ENCODE results near the gene ZSCAN5A. TPM values are rescaled to one million over a fixed set of nuclear protein-coding genes. Genes with fewer than 3 reads are reported as not detected.
"Not testable (repeated sequence)": the region's sequence is repeated elsewhere in the genome, so short reads cannot be mapped to it uniquely, and the experiment has no call there.

ZSCAN5A gene
- polyA plus RNA-seq, 4 donors = 5.4 to 10.4 (median 7.5) TPM

- FAIRE-seq (no peak), DNase-seq (no peak)
- Histone ChIP-seq H3K27me3 (ENCODE audit: control insufficient read depth in 3 of 3, insufficient read depth in 3 of 3, low read length in 3 of 3) (peaks cover 0 to 4% (median 4%) of the 10 kb centered on the region in 3 donors), H3K9me3 (ENCODE audit: control insufficient read depth in 2 of 2, insufficient read depth in 1 of 2, low read depth in 1 of 2, low read length in 1 of 2) (no peaks in the 10 kb centered on the region), H3K27ac (ENCODE audit: low read depth in 1 of 3, low read length in 2 of 3) (no peak overlapping the region), H3K4me3 (ENCODE audit: low read depth in 1 of 3, low read length in 3 of 3) (no peak overlapping the region), H3K4me1 (ENCODE audit: control insufficient read depth in 3 of 3, insufficient read depth in 2 of 3, low read depth in 1 of 3, low read length in 2 of 3) (no peaks in the 10 kb centered on the region), H3K36me3 (ENCODE audit: control insufficient read depth in 3 of 3, insufficient read depth in 2 of 3, low read depth in 1 of 3, low read length in 3 of 3) (no peaks in the 10 kb centered on the region)
- 70 to 78% (median 76%) methylated on average over 18 of the region's 18 CpGs for WGBS, 3 donors
These were observed 137.8 kb downstream of the ZSCAN5A start for GRCh38 chr19:56176881-56177280.

- not testable (repeated sequence) for H3K4me1 ChIP-seq (ENCODE audit: control insufficient read depth in 3 of 3, insufficient read depth in 2 of 3, low read depth in 1 of 3, low read length in 2 of 3); H3K4me3 ChIP-seq (ENCODE audit: low read depth in 1 of 3, low read length in 3 of 3); FAIRE-seq; DNase-seq; H3K36me3 ChIP-seq (ENCODE audit: control insufficient read depth in 3 of 3, insufficient read depth in 2 of 3, low read depth in 1 of 3, low read length in 3 of 3); H3K27me3 ChIP-seq (ENCODE audit: control insufficient read depth in 3 of 3, insufficient read depth in 3 of 3, low read length in 3 of 3); H3K27ac ChIP-seq (ENCODE audit: low read depth in 1 of 3, low read length in 2 of 3); H3K9me3 ChIP-seq (ENCODE audit: control insufficient read depth in 2 of 2, insufficient read depth in 1 of 2, low read depth in 1 of 2, low read length in 1 of 2)
- 22 to 66% (median 22%) methylated on average over 1 to 11 of the region's 11 CpGs for WGBS, 3 donors
These were observed 138.3 kb downstream of the ZSCAN5A start for GRCh38 chr19:56176310-56176709.

GRCh38 chr19:56175861-56176307 is 138.8 kb downstream of the ZSCAN5A start, which contains the start of gene GALP:
TSS of gene GALP (plus strand) at chr19:56176008. CDS start at chr19:56177109, 1,101 bp downstream.
- H3K36me3 ChIP-seq (ENCODE audit: control insufficient read depth in 3 of 3, insufficient read depth in 2 of 3, low read depth in 1 of 3, low read length in 3 of 3); FAIRE-seq; H3K4me1 ChIP-seq (ENCODE audit: control insufficient read depth in 3 of 3, insufficient read depth in 2 of 3, low read depth in 1 of 3, low read length in 2 of 3); H3K9me3 ChIP-seq (ENCODE audit: control insufficient read depth in 2 of 2, insufficient read depth in 1 of 2, low read depth in 1 of 2, low read length in 1 of 2); H3K27me3 ChIP-seq (ENCODE audit: control insufficient read depth in 3 of 3, insufficient read depth in 3 of 3, low read length in 3 of 3); H3K27ac ChIP-seq (ENCODE audit: low read depth in 1 of 3, low read length in 2 of 3); H3K4me3 ChIP-seq (ENCODE audit: low read depth in 1 of 3, low read length in 3 of 3); DNase-seq: not testable (repeated sequence)
- WGBS, 3 donors = 15 to 46% (median 43%) methylated on average over 13 to 15 of the region's 15 CpGs

- DNase-seq (no peak), FAIRE-seq (no peak)
- H3K9me3 ChIP-seq (ENCODE audit: control insufficient read depth in 2 of 2, insufficient read depth in 1 of 2, low read depth in 1 of 2, low read length in 1 of 2) = no peaks in the 10 kb centered on the region
- WGBS, 3 donors = 25 to 49% (median 43%) methylated on average over 11 of the region's 11 CpGs
- no peaks in the 10 kb centered on the region for H3K4me1 ChIP-seq (ENCODE audit: control insufficient read depth in 3 of 3, insufficient read depth in 2 of 3, low read depth in 1 of 3, low read length in 2 of 3)
- H3K27me3 ChIP-seq (ENCODE audit: control insufficient read depth in 3 of 3, insufficient read depth in 3 of 3, low read length in 3 of 3) = peaks cover 0 to 4% (median 4%) of the 10 kb centered on the region in 3 donors
- no peak overlapping the region for H3K27ac ChIP-seq (ENCODE audit: low read depth in 1 of 3, low read length in 2 of 3)
- H3K4me3 ChIP-seq (ENCODE audit: low read depth in 1 of 3, low read length in 3 of 3) = no peak overlapping the region
- H3K36me3 ChIP-seq (ENCODE audit: control insufficient read depth in 3 of 3, insufficient read depth in 2 of 3, low read depth in 1 of 3, low read length in 3 of 3) = no peaks in the 10 kb centered on the region
These were observed 140.1 kb downstream of the ZSCAN5A start for GRCh38 chr19:56174550-56174949.

DNA sequence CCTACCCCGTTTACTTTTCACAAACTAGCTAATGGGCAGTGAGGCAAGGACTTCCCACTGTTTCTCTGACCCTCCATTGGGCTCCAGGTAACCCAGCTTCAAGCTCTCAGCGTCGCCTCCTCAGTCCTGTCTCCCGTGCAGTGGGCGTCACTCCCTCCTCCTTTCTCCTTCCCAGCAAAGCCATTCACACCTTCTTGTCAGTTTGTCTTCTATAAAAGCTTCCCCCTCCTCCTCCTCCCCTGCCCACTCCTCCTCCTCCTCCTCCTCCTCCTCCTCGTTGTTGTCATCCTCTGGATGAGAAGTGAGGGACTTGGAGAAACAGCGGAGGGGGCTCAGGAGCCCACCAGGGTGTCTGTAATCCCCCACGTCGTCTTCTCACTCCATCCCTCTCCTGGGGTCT is 140.6 kb downstream of the ZSCAN5A start:
- WGBS, 3 donors = 14 to 26% (median 19%) methylated on average over 9 of the region's 9 CpGs
- no peak for FAIRE-seq
- no peaks in the 10 kb centered on the region for H3K36me3 ChIP-seq (ENCODE audit: control insufficient read depth in 3 of 3, insufficient read depth in 2 of 3, low read depth in 1 of 3, low read length in 3 of 3)

More for the DNA sequence above, 140.6 kb downstream of the ZSCAN5A start:
- Histone ChIP-seq H3K4me3 (ENCODE audit: low read depth in 1 of 3, low read length in 3 of 3) (no peak overlapping the region), H3K27me3 (ENCODE audit: control insufficient read depth in 3 of 3, insufficient read depth in 3 of 3, low read length in 3 of 3) (peaks cover 0 to 4% (median 4%) of the 10 kb centered on the region in 3 donors), H3K9me3 (ENCODE audit: control insufficient read depth in 2 of 2, insufficient read depth in 1 of 2, low read depth in 1 of 2, low read length in 1 of 2) (no peaks in the 10 kb centered on the region), H3K27ac (ENCODE audit: low read depth in 1 of 3, low read length in 2 of 3) (no peak overlapping the region), H3K4me1 (ENCODE audit: control insufficient read depth in 3 of 3, insufficient read depth in 2 of 3, low read depth in 1 of 3, low read length in 2 of 3) (no peaks in the 10 kb centered on the region)
- DNase-seq = no peak

Other genes starting within 250 kb of the ZSCAN5A start
- gene ZNF787, start 193.5 kb downstream of the ZSCAN5A start, polyA plus RNA-seq = 10 to 100 TPM; 29.9 to 34.9 (median 31.8) TPM
- 10 to 100 TPM; 20.1 to 40.6 (median 25.3) TPM for gene ZNF444, start 173.6 kb downstream of the ZSCAN5A start, polyA plus RNA-seq
- gene GALP, start 138.8 kb downstream of the ZSCAN5A start, polyA plus RNA-seq = not detected
- gene ZSCAN5B, start 117.1 kb downstream of the ZSCAN5A start, polyA plus RNA-seq = under 1 TPM in 1 of 4 donors, not detected in 3; 0.06 TPM
- not detected for gene ZSCAN5C, start 112.6 kb downstream of the ZSCAN5A start, polyA plus RNA-seq
- 1 to 10 TPM in 2 of 4 donors, not detected in 2; 1.4 to 1.7 TPM for gene EDDM13, start 42.1 kb downstream of the ZSCAN5A start, polyA plus RNA-seq
- 1 to 10 TPM in 3 of 4 donors, under 1 TPM in 1; 0.45 to 5.6 (median 1.8) TPM for gene ZNF582, start 78.7 kb upstream of the ZSCAN5A start, polyA plus RNA-seq
- 1 to 10 TPM in 2 of 4 donors, under 1 TPM in 2; 0.45 to 4.1 (median 0.96) TPM for gene ZNF583, start 89.5 kb upstream of the ZSCAN5A start, polyA plus RNA-seq
- gene ZNF667, start 162.5 kb upstream of the ZSCAN5A start, polyA plus RNA-seq = 1 to 10 TPM in 1 of 4 donors, under 1 TPM in 1, not detected in 2; 0.73 to 9.5 TPM
- gene ZNF471, start 193.0 kb upstream of the ZSCAN5A start, polyA plus RNA-seq = 10 to 100 TPM in 1 of 4 donors, 1 to 10 TPM in 1, under 1 TPM in 2; 0.22 to 10.0 (median 0.91) TPM
- gene ZFP28, start 224.1 kb upstream of the ZSCAN5A start, polyA plus RNA-seq = 1 to 10 TPM in 2 of 4 donors, under 1 TPM in 2; 0.22 to 6.1 (median 1.1) TPM